Caco-2 (cell line): Measurements from ENCODE around the gene CD160. TPM values are rescaled to one million over a fixed set of nuclear protein-coding genes. Genes with fewer than 3 reads are reported as not detected.

ENCODE experiments used
- BruUV-seq: library from RNA; stranded (reverse); fragments of 400-500 nt; replicated peaks from 2 replicates; lab custom pipeline; 2021; lab: Mats Ljungman, UMichigan
- CTCF ChIA-PET: fragments of 300-600 bp; sonication (Branson Sonifier 250); formaldehyde crosslinking; loops from one replicate; lab custom pipeline; 2022; ENCODE audit warnings: antibody characterized with exemption; lab: Charles Lee
- POLR2A ChIA-PET: fragments of 300-600 bp; sonication (Branson Sonifier 250); formaldehyde crosslinking; loops from one replicate; lab custom pipeline; 2022; ENCODE audit warnings: antibody characterized with exemption; lab: Charles Lee
- DNase-seq, 2 experiments: peaks; one replicate each; pipeline versions ENCODE4 v3.0.0 to v3.0.0-alpha.2; 2020 to 2022
- H3K27me3 ChIP-seq: replicated peaks from 2 replicates; pipeline ENCODE4 v1.6.0; 2011; ENCODE audit warnings: low read length; ENCODE audit not compliant: control insufficient read depth, insufficient read depth
- H3K36me3 ChIP-seq: 2 replicates; pipeline ENCODE4 v1.5.1; 2011; ENCODE audit warnings: low read length; ENCODE audit not compliant: control insufficient read depth, insufficient read depth
- H3K4me1 ChIP-seq: fragments of 250-450 bp; sonication (Bioruptor Pico); 2 replicates; pipeline ENCODE4 v1.5.1; 2020; ENCODE audit warnings: mild to moderate bottlenecking
- H3K4me3 ChIP-seq: 2 replicates; pipeline ENCODE4 v1.5.1; 2011; ENCODE audit warnings: low read depth, mild to moderate bottlenecking, control low read depth, low read length
- H3K9me3 ChIP-seq: fragments of 250-450 bp; sonication (Bioruptor Pico); 2 replicates; pipeline ENCODE4 v1.5.1; 2020; ENCODE audit warnings: mild to moderate bottlenecking, moderate library complexity
- H3K27ac Mint-ChIP-seq: one replicate; pipeline ENCODE4 v1.8.0; 2022; ENCODE audit warnings: mixed read lengths; ENCODE audit not compliant: unreplicated experiment
- H3K27me3 Mint-ChIP-seq: one replicate; pipeline ENCODE4 v1.8.0; 2022; ENCODE audit warnings: mixed read lengths; ENCODE audit not compliant: insufficient read depth, unreplicated experiment
- H3K36me3 Mint-ChIP-seq: one replicate; pipeline ENCODE4 v1.8.0; 2022; ENCODE audit warnings: mild to moderate bottlenecking, mixed read lengths; ENCODE audit not compliant: insufficient read depth, unreplicated experiment
- H3K4me1 Mint-ChIP-seq: one replicate; pipeline ENCODE4 v1.8.0; 2022; ENCODE audit warnings: low read depth, mixed read lengths; ENCODE audit not compliant: unreplicated experiment
- H3K4me3 Mint-ChIP-seq: one replicate; pipeline ENCODE4 v1.8.0; 2022; ENCODE audit warnings: mild to moderate bottlenecking, moderate library complexity, mixed read lengths; ENCODE audit not compliant: unreplicated experiment
- H3K9me3 Mint-ChIP-seq: one replicate; pipeline ENCODE4 v1.8.0; 2022; ENCODE audit warnings: mixed read lengths; ENCODE audit not compliant: unreplicated experiment
- intact Hi-C: fragments of 100-400 bp; cut with micrococcal nuclease; formaldehyde crosslinking; loops from one replicate; pipeline ENCODE4 v1.10.0; 2022; ENCODE audit not compliant: unreplicated experiment
- total RNA-seq: library from RNA; stranded (reverse); gene quantifications from 2 replicates; pipeline ENCODE4 v1.2.3, GENCODE V29; 2022
- TF ChIP-seq, protein P1 (sequence below), 2 experiments: fragments of 200-600 bp in 1 of 2; IDR thresholded peaks; 1 replicate in 1 of 2; 2 replicates in 1 of 2; pipeline versions ENCODE4 v1.5.1 to v1.8.0; 2011 to 2022; ENCODE audit warnings: antibody characterized with exemption in 1 of 2, control low read depth in 1 of 2, inconsistent platforms in 1 of 2, low read depth in 1 of 2, low read length in 1 of 2, mild to moderate bottlenecking in 1 of 2, moderate library complexity in 1 of 2; ENCODE audit not compliant: insufficient read depth in 1 of 2, severe bottlenecking in 1 of 2, unreplicated experiment in 1 of 2

Gene CD160
- total RNA-seq, 1 experiment from 2014 or later = 0.20 TPM

DNA sequence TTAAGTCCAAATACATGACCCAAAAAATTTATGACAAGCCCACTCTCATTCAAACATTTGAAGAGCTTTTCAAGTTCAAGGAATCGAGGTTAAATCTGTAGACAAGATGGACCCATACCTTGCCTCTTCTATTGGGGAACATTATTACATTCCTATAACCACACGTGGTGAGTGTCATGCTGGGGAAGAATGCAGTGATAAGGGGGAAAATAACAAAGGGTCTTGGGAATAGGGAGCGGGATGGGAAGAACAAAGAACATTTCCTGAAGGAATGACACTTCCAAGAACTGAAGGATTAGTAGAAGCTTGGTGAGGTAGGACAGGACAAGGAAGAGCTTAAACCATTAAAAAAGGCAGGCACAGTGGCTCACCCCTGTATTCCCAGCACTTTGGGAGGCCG is 31.0 kb upstream of the CD160 start:
- H3K4me3 Mint-ChIP-seq = no peak overlapping the region

DNA sequence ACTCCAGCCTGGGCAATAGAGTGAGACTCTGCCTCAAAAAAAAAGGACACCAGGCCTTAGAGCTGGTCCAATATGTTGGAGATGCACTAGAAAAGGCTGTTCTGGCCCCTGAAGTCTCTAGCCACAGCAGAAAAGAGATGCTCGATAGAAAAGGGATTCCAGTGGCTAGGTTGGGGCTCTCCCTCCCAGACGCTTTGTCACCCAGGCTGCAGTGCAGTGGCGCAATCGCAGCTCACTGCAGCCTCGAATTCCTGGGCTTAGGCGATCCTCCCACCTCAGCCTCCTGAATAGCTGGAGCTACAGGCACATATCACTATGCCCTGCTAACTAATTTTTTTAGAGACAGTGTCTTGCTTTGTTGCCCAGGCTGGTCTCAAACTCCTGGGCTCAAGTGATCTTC is 30.4 kb upstream of the CD160 start:
- TF ChIP-seq, protein P1, sequence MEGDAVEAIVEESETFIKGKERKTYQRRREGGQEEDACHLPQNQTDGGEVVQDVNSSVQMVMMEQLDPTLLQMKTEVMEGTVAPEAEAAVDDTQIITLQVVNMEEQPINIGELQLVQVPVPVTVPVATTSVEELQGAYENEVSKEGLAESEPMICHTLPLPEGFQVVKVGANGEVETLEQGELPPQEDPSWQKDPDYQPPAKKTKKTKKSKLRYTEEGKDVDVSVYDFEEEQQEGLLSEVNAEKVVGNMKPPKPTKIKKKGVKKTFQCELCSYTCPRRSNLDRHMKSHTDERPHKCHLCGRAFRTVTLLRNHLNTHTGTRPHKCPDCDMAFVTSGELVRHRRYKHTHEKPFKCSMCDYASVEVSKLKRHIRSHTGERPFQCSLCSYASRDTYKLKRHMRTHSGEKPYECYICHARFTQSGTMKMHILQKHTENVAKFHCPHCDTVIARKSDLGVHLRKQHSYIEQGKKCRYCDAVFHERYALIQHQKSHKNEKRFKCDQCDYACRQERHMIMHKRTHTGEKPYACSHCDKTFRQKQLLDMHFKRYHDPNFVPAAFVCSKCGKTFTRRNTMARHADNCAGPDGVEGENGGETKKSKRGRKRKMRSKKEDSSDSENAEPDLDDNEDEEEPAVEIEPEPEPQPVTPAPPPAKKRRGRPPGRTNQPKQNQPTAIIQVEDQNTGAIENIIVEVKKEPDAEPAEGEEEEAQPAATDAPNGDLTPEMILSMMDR (IDR thresholded peaks at IDR 0.05; ENCODE audit: insufficient read depth in 1 of 2, low read depth in 1 of 2, low read length in 1 of 2, severe bottlenecking in 1 of 2, unreplicated experiment in 1 of 2) = no peak
- intact Hi-C loops = no loop called here
- Mint-ChIP-seq H3K36me3 (peaks cover 71% of the 10 kb centered on the region), H3K4me3 (no peak overlapping the region), H3K4me1 (no peaks in the 10 kb centered on the region), H3K27me3 (no peaks in the 10 kb centered on the region), H3K9me3 (no peaks in the 10 kb centered on the region), H3K27ac (no peak overlapping the region)
- no peaks in the 10 kb centered on the region for H3K9me3 ChIP-seq
- DNase-seq = no peak
- H3K27me3 ChIP-seq = no peaks in the 10 kb centered on the region
- BruUV-seq = no TSS peak
- peaks cover 4% of the 10 kb centered on the region for H3K36me3 ChIP-seq
- CTCF ChIA-PET = no interaction called here
- POLR2A ChIA-PET = no interaction called here
- no peak overlapping the region for H3K4me3 ChIP-seq
- H3K4me1 ChIP-seq = peaks cover 4% of the 10 kb centered on the region; the same call in 1 of the 2 replicates

More for the DNA sequence above, 31.0 kb upstream of the CD160 start:
- H3K9me3 Mint-ChIP-seq = no peaks in the 10 kb centered on the region
- DNase-seq = no peak
- H3K27ac Mint-ChIP-seq = peak overlapping the region; percentile 8
- Histone ChIP-seq H3K9me3 (no peaks in the 10 kb centered on the region), H3K4me1 (peaks cover 4% of the 10 kb centered on the region; the same call in 1 of the 2 replicates), H3K4me3 (no peak overlapping the region), H3K36me3 (peaks cover 4% of the 10 kb centered on the region), H3K27me3 (no peaks in the 10 kb centered on the region)
- CTCF ChIA-PET = no interaction called here
- H3K36me3 Mint-ChIP-seq = peaks cover 66% of the 10 kb centered on the region
- intact Hi-C loops = no loop called here
- TF ChIP-seq, protein P1 (IDR thresholded peaks at IDR 0.05; ENCODE audit: insufficient read depth in 1 of 2, low read depth in 1 of 2, low read length in 1 of 2, severe bottlenecking in 1 of 2, unreplicated experiment in 1 of 2) = no peak
- no peaks in the 10 kb centered on the region for H3K4me1 Mint-ChIP-seq
- POLR2A ChIA-PET = no interaction called here
- no peaks in the 10 kb centered on the region for H3K27me3 Mint-ChIP-seq
- BruUV-seq = no TSS peak

DNA sequence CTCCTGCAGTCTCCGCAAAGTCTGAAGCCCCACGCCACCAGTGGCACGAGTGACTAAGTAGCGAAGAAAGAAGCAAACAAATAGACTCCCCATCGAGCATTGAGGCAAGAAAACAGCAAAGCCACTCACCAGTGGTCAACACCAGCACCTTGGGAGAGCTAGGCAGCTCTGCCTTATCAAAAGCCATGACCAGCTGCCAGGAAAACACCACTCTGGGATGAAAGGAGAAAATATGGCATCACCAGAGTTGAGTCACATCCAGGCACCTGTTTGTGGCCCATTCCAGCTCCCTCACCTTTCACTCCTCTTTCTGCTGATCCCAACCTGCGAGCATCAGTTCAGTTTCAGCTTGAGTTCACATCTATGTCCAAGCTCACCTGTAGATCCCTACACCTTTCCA is 29.4 kb upstream of the CD160 start:
- BruUV-seq = no TSS peak
- Histone ChIP-seq H3K27me3 (no peaks in the 10 kb centered on the region), H3K36me3 (peaks cover 4% of the 10 kb centered on the region), H3K4me3 (no peak overlapping the region), H3K4me1 (peaks cover 4% of the 10 kb centered on the region; the same call in 1 of the 2 replicates), H3K9me3 (no peaks in the 10 kb centered on the region)
- Mint-ChIP-seq H3K27ac (no peak overlapping the region), H3K27me3 (no peaks in the 10 kb centered on the region), H3K9me3 (no peaks in the 10 kb centered on the region), H3K4me1 (no peaks in the 10 kb centered on the region), H3K4me3 (no peak overlapping the region), H3K36me3 (peaks cover 77% of the 10 kb centered on the region)
- ChIA-PET POLR2A (no interaction called here), CTCF (no interaction called here)
- no peak for DNase-seq
- TF ChIP-seq, protein P1 (IDR thresholded peaks at IDR 0.05; ENCODE audit: insufficient read depth in 1 of 2, low read depth in 1 of 2, low read length in 1 of 2, severe bottlenecking in 1 of 2, unreplicated experiment in 1 of 2) = no peak
- intact Hi-C loops = no loop called here
